ENCODE measurements around the gene ESF1. TPM values are rescaled to one million over a fixed set of nuclear protein-coding genes. Genes with fewer than 3 reads are reported as not detected.

The ESF1 gene
- total and polyA plus RNA-seq, 2 donors (not counting 1 experiment from before 2014, with no cell fraction given), result 0.81 to 13.9 TPM

DNA sequence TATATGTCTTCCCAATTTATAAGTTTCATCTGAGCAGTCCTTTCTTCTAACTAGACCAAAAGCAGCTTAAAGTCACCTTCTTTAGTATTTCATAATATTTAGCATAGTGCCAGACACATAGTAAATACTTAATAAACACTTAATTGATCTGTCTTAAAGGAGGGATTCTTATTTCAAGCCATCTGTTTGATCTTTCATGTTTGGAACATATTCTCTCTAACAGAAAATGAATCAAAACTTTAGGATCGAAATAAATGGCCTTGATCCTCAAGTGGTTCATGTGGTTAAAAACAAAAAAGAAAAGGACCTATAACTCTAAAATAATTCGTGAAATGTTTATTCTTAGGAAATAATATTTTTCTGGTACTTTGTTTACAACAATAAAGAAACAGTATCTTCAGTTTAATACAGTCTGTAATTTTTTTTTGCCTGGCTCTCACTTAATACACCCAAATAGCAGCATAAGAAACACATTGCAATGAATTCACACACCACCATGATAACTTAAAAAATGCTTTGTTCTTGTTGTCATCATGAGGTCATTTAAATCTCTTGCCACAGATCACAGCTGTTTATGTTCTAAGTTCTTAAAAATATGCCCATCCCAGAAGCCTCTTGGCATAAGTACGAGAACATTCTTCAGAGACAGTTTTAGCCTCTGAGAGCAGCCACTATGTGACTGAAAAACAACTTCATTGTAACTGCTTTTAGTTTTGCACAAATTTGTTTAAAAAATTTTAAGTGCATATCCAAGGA lies 48.1 kb downstream of the ESF1 start:
- POLR2A ChIA-PET, result no interaction called here
- no CpG with 5 or more reads among the region's 3 CpGs for WGBS (ENCODE audit: insufficient coverage)
- DNase-seq (no peak), ATAC-seq (ENCODE audit: low read depth) (no peak)
- H3K4me1 Mint-ChIP-seq, result no peaks in the 10 kb centered on the region
- peaks cover 7% of the 10 kb centered on the region for H3K9me3 Mint-ChIP-seq (ENCODE audit: insufficient read depth)
- CTCF ChIA-PET, result no interaction called here
- Histone ChIP-seq H3K27me3 (replicated peaks in 1 of 4; ENCODE audit: control extremely low read depth in 1 of 4, control insufficient read depth in 3 of 4, insufficient read depth in 4 of 4, low read length in 3 of 4) (no peaks in the 10 kb centered on the region), H3K4me1 (ENCODE audit: control insufficient read depth in 2 of 2, insufficient read depth in 2 of 2, low read length in 2 of 2) (no peaks in the 10 kb centered on the region), H3K4me3 (ENCODE audit: control extremely low read depth in 1 of 5, extremely low read depth in 1 of 5, insufficient read depth in 1 of 5, low read depth in 2 of 5, low read length in 4 of 5) (no peak overlapping the region), H2AFZ (ENCODE audit: insufficient read depth, low read depth, low read length, poor library complexity, severe bottlenecking) (no peak overlapping the region), H3K9me3 (ENCODE audit: control extremely low read depth in 1 of 3, control insufficient read depth in 2 of 3, insufficient read depth in 1 of 3, low read length in 2 of 3) (peaks cover 0 to 8% (median 0%) of the 10 kb centered on the region in 3 donors), H3K9ac (ENCODE audit: low read length) (no peak overlapping the region), H3K4me2 (replicated peaks; ENCODE audit: low read depth, low read length, poor library complexity, severe bottlenecking) (no peak overlapping the region), H4K20me1 (ENCODE audit: control insufficient read depth, insufficient read depth, low read length, poor library complexity, severe bottlenecking) (no peaks in the 10 kb centered on the region), H3K36me3 (replicated peaks in 1 of 2; ENCODE audit: control extremely low read depth in 1 of 2, control insufficient read depth in 1 of 2, extremely low read depth in 1 of 2, insufficient read depth in 2 of 2, low read length in 1 of 2) (peaks cover 0 to 25% of the 10 kb centered on the region in 2 experiments), H3K27ac (ENCODE audit: low read length in 2 of 2) (no peak overlapping the region), H3K79me2 (ENCODE audit: control insufficient read depth, insufficient read depth, low read length) (no peaks in the 10 kb centered on the region)
- H3K27ac Mint-ChIP-seq, result no peak overlapping the region
- no peak overlapping the region for H3K4me3 Mint-ChIP-seq
- H3K27me3 Mint-ChIP-seq, result no peaks in the 10 kb centered on the region
- intact Hi-C loops (cut with micrococcal nuclease), result no loop called here
- TF ChIP-seq, protein P1, sequence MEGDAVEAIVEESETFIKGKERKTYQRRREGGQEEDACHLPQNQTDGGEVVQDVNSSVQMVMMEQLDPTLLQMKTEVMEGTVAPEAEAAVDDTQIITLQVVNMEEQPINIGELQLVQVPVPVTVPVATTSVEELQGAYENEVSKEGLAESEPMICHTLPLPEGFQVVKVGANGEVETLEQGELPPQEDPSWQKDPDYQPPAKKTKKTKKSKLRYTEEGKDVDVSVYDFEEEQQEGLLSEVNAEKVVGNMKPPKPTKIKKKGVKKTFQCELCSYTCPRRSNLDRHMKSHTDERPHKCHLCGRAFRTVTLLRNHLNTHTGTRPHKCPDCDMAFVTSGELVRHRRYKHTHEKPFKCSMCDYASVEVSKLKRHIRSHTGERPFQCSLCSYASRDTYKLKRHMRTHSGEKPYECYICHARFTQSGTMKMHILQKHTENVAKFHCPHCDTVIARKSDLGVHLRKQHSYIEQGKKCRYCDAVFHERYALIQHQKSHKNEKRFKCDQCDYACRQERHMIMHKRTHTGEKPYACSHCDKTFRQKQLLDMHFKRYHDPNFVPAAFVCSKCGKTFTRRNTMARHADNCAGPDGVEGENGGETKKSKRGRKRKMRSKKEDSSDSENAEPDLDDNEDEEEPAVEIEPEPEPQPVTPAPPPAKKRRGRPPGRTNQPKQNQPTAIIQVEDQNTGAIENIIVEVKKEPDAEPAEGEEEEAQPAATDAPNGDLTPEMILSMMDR (IDR thresholded peaks at IDR 0.05), result no peak
- TF ChIP-seq EZH2 (IDR thresholded peaks at IDR 0.05; ENCODE audit: borderline replicate concordance, insufficient read depth, low read depth, low read length, poor library complexity, severe bottlenecking), result no peak

DNA sequence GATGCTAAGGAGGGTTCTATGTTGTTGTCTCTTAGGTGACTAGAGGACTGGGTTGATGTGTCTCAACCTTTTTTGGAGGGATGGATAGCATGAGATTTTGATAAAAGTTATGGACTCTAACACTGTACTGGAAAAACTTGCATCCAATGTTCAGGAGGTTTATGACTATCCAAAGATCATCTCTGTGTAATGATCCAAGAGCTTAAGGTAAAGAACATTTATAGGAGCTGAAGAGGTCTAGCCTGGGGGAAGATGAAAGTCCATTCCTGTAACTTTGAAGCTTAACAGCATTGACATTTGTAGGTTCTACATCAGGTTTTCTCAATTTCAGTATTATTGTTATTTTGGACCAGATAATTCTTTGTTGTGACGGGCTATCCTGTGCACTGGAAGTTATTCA lies 48.9 kb downstream of the ESF1 start:
- Mint-ChIP-seq H3K27ac (no peak overlapping the region), H3K4me3 (no peak overlapping the region), H3K4me1 (no peaks in the 10 kb centered on the region), H3K9me3 (ENCODE audit: insufficient read depth) (peaks cover 5% of the 10 kb centered on the region), H3K27me3 (no peaks in the 10 kb centered on the region)
- no peak for TF ChIP-seq EZH2 (IDR thresholded peaks at IDR 0.05; ENCODE audit: borderline replicate concordance, insufficient read depth, low read depth, low read length, poor library complexity, severe bottlenecking)
- TF ChIP-seq, protein P1 (IDR thresholded peaks at IDR 0.05), result no peak
- Histone ChIP-seq H2AFZ (ENCODE audit: insufficient read depth, low read depth, low read length, poor library complexity, severe bottlenecking) (no peak overlapping the region), H3K36me3 (replicated peaks in 1 of 2; ENCODE audit: control extremely low read depth in 1 of 2, control insufficient read depth in 1 of 2, extremely low read depth in 1 of 2, insufficient read depth in 2 of 2, low read length in 1 of 2) (peaks cover 0 to 21% of the 10 kb centered on the region in 2 experiments), H3K4me3 (ENCODE audit: control extremely low read depth in 1 of 5, extremely low read depth in 1 of 5, insufficient read depth in 1 of 5, low read depth in 2 of 5, low read length in 4 of 5) (no peak overlapping the region), H4K20me1 (ENCODE audit: control insufficient read depth, insufficient read depth, low read length, poor library complexity, severe bottlenecking) (no peaks in the 10 kb centered on the region), H3K9ac (ENCODE audit: low read length) (no peak overlapping the region), H3K9me3 (ENCODE audit: control extremely low read depth in 1 of 3, control insufficient read depth in 2 of 3, insufficient read depth in 1 of 3, low read length in 2 of 3) (peaks cover 0 to 5% (median 0%) of the 10 kb centered on the region in 3 donors), H3K79me2 (ENCODE audit: control insufficient read depth, insufficient read depth, low read length) (no peaks in the 10 kb centered on the region), H3K27ac (ENCODE audit: low read length in 2 of 2) (no peak overlapping the region), H3K27me3 (replicated peaks in 1 of 4; ENCODE audit: control extremely low read depth in 1 of 4, control insufficient read depth in 3 of 4, insufficient read depth in 4 of 4, low read length in 3 of 4) (no peaks in the 10 kb centered on the region), H3K4me1 (ENCODE audit: control insufficient read depth in 2 of 2, insufficient read depth in 2 of 2, low read length in 2 of 2) (no peaks in the 10 kb centered on the region), H3K4me2 (replicated peaks; ENCODE audit: low read depth, low read length, poor library complexity, severe bottlenecking) (no peak overlapping the region)
- CTCF ChIA-PET, result no interaction called here
- no peak for DNase-seq
- no peak for ATAC-seq (ENCODE audit: low read depth)
- WGBS (ENCODE audit: insufficient coverage), result no CpG with 5 or more reads among the region's 1 CpG
- intact Hi-C loops (cut with micrococcal nuclease), result no loop called here
- POLR2A ChIA-PET, result no interaction called here
